ENCODE data around the gene GALNT12.
A peak's percentile ranks its signal among the peaks of the same experiment; 100 is the strongest.

DNA sequence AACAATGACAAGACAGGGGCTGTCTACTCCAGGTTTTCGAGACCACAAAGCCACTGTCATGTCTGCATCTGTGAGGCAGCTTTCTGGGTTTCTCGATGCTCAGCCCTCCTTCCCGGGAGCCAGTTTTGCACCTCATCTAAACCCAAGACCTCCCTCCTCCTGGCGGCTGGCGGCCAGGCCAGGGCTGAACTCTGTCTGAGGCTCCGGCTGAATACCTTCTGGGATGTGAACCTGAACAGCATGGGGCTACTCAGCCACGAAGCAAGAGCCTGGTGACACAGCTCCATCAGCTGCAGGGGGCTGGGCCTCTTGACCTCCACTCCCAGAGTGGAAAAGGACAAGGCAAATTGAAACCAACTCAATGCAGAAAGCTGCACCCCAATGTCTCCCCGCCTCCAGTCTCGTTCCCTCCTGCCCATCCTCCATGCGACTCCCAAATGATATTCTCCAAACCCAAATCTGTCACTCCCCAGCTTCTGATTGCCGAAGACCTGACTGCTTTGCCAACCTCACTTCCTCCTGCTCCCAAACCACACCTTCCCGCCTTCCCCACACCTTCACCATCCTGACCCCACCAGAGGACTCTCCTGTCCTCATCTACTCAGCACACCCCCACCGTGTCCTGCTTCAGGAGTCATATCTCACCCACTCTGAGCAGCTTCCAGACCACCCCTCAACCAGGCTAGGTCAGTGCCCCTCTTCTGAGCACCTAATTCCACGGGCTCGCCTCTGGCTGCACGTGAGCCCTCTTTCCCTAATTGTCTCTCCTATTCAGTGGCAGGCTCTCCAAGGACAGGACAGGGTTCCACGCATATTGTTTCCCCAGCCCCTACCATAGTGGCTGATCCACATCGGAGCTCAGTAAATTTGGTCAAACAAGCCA is 15.6 kb upstream of the GALNT12 start:
- 0 out of 2 replicates have a peak, but pooled peaks have one; percentile 26 for TF ChIP-seq TAF1 (IDR thresholded peaks at IDR 0.05; ENCODE audit: low read depth)
- TF ChIP-seq CEBPB (IDR thresholded peaks at IDR 0.05), result no peak
- TF ChIP-seq FOXM1 (IDR thresholded peaks at IDR 0.05; ENCODE audit: borderline replicate concordance, low read depth), result no peak
- TF ChIP-seq, protein P1, sequence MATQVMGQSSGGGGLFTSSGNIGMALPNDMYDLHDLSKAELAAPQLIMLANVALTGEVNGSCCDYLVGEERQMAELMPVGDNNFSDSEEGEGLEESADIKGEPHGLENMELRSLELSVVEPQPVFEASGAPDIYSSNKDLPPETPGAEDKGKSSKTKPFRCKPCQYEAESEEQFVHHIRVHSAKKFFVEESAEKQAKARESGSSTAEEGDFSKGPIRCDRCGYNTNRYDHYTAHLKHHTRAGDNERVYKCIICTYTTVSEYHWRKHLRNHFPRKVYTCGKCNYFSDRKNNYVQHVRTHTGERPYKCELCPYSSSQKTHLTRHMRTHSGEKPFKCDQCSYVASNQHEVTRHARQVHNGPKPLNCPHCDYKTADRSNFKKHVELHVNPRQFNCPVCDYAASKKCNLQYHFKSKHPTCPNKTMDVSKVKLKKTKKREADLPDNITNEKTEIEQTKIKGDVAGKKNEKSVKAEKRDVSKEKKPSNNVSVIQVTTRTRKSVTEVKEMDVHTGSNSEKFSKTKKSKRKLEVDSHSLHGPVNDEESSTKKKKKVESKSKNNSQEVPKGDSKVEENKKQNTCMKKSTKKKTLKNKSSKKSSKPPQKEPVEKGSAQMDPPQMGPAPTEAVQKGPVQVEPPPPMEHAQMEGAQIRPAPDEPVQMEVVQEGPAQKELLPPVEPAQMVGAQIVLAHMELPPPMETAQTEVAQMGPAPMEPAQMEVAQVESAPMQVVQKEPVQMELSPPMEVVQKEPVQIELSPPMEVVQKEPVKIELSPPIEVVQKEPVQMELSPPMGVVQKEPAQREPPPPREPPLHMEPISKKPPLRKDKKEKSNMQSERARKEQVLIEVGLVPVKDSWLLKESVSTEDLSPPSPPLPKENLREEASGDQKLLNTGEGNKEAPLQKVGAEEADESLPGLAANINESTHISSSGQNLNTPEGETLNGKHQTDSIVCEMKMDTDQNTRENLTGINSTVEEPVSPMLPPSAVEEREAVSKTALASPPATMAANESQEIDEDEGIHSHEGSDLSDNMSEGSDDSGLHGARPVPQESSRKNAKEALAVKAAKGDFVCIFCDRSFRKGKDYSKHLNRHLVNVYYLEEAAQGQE (IDR thresholded peaks at IDR 0.05; ENCODE audit: low read depth), result no peak
- no peak for TF ChIP-seq TCF12 (IDR thresholded peaks at IDR 0.05; ENCODE audit: low read depth)
- no peak for TF ChIP-seq NFIC (IDR thresholded peaks at IDR 0.05)
- TF ChIP-seq EP300 (IDR thresholded peaks at IDR 0.05; ENCODE audit: borderline replicate concordance), result no peak
- TF ChIP-seq CREB1 (IDR thresholded peaks at IDR 0.05; ENCODE audit: low read depth), result no peak
